Progenitor cell of endocrine pancreas (in vitro differentiated cells): ENCODE measurements around the gene AHRR. TPM values are rescaled to one million over a fixed set of nuclear protein-coding genes. Genes with fewer than 3 reads are reported as not detected.
A peak's percentile ranks its signal among the peaks of the same experiment; 100 is the strongest.

Source experiments
- DNase-seq: peaks from one replicate; pipeline ENCODE4 v3.0.0; 2021; ENCODE audit warnings: low spot score; ENCODE audit not compliant: unreplicated experiment
- H3K27ac Mint-ChIP-seq: 2 replicates; pipeline ENCODE4 v1.8.0; 2021; ENCODE audit warnings: mild to moderate bottlenecking, moderate library complexity, mixed read lengths
- H3K27me3 Mint-ChIP-seq: 2 replicates; pipeline ENCODE4 v1.8.0; 2021; ENCODE audit warnings: mixed read lengths
- H3K36me3 Mint-ChIP-seq: 2 replicates; pipeline ENCODE4 v1.8.0; 2022; ENCODE audit warnings: mixed read lengths; ENCODE audit not compliant: insufficient read depth
- H3K4me1 Mint-ChIP-seq: 2 replicates; pipeline ENCODE4 v1.8.0; 2021; ENCODE audit warnings: low read depth, mixed read lengths
- H3K4me3 Mint-ChIP-seq: 2 replicates; pipeline ENCODE4 v1.8.0; 2021; ENCODE audit warnings: low read depth, mild to moderate bottlenecking, moderate library complexity, mixed read lengths
- H3K9me3 Mint-ChIP-seq: 2 replicates; pipeline ENCODE4 v1.8.0; 2021; ENCODE audit warnings: low read depth, mixed read lengths
- total RNA-seq: library from RNA; stranded (reverse); gene quantifications from 2 replicates; pipeline ENCODE4 v1.2.1, GENCODE V29; 2021
- TF ChIP-seq, protein P1 (sequence below): fragments of 200-600 bp; sonication (generic); IDR thresholded peaks from one replicate; pipeline ENCODE4 v1.5.0; 2021; ENCODE audit warnings: antibody characterized with exemption, mild to moderate bottlenecking; ENCODE audit not compliant: unreplicated experiment

Gene AHRR
- total RNA-seq, 1 donor from 2014 or later, result 1.3 TPM

DNA sequence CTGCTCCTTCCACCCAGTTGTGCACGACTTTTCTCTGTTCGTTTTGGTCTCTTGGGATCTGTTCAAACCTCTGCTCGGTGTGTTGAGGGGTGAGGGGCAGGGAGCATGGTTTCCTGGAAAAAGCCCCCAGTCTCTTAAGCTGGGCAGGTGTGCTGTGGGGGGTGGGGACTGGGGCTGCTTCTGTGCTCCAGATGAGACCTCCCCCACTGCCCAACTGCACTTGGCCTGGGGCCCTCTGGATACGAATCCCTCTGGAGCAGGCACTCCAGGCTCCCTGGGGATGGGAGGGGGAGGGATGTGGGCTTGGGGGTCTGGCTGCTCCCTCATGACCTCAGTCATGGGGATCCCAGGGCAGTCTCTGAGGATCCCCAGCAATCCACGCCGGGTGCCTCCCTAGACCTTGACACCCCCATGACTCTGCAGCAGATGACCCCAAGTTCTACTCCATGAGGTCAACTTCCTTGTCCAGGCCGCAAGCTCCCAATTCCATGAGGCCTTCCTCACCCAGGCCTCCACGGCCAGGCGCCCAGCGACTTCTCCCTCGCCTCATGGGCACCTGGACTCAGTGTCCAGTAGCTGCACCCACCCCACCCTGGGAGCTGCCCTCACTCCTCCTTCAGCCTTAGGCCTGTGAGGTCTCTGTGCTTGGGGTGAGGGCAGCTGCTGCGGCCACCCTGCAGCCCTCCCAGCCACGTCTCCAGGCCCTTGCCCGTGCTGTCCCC, 5.9 kb upstream of the AHRR start:
- Mint-ChIP-seq H3K27ac (no peak overlapping the region), H3K9me3 (no peaks in the 10 kb centered on the region), H3K36me3 (peaks cover 5% of the 10 kb centered on the region), H3K4me1 (peaks cover 7% of the 10 kb centered on the region), H3K27me3 (peaks cover 20% of the 10 kb centered on the region), H3K4me3 (no peak overlapping the region)
- TF ChIP-seq, protein P1, sequence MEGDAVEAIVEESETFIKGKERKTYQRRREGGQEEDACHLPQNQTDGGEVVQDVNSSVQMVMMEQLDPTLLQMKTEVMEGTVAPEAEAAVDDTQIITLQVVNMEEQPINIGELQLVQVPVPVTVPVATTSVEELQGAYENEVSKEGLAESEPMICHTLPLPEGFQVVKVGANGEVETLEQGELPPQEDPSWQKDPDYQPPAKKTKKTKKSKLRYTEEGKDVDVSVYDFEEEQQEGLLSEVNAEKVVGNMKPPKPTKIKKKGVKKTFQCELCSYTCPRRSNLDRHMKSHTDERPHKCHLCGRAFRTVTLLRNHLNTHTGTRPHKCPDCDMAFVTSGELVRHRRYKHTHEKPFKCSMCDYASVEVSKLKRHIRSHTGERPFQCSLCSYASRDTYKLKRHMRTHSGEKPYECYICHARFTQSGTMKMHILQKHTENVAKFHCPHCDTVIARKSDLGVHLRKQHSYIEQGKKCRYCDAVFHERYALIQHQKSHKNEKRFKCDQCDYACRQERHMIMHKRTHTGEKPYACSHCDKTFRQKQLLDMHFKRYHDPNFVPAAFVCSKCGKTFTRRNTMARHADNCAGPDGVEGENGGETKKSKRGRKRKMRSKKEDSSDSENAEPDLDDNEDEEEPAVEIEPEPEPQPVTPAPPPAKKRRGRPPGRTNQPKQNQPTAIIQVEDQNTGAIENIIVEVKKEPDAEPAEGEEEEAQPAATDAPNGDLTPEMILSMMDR, result no peak
- no peak for DNase-seq

DNA sequence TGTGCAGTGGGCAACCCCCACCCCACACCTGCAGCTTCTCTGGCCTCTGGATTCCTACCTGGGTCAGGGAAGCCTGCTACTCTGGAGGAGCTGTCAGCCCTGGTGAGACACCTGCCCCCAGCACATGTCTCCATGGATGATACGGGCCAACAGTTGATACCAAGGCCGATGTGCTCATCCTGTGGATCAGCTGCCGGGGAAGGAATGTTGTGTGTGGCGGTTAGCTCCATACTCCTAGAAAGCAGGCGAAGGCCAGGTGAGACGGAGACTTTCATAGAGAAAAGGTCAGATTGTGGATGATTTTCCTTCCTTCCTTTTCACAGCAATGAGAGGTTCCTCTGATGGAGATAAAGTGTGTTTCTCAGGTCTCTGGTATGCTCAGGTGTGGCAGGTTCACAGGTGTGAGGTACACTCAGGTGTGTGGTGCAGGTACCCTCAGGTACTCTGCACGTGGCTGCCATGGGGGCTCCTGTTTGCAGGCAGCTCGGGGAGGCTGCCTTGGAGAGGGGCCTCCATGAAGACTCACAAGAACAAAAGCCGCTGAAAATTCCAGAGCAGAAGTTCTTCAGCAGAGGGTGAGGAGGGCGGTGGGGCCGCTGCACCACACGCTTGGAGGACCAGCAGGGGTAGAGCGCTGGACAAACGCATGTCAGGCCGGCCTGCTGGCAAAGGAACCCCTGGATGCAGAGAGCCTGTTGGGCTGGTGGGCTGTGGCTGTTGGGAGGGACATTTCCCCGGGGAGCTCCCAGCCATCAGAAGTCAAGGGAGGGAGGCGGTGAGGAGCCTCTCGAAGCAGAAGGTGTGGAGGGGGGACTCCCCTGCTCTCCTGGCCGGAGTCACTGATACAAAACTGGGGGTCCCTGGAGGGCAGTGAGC, 5.1 kb upstream of the AHRR start:
- Mint-ChIP-seq H3K36me3 (peaks cover 5% of the 10 kb centered on the region), H3K27me3 (peaks cover 24% of the 10 kb centered on the region), H3K27ac (no peak overlapping the region), H3K4me3 (no peak overlapping the region), H3K9me3 (no peaks in the 10 kb centered on the region), H3K4me1 (no peaks in the 10 kb centered on the region)
- no peak for DNase-seq
- TF ChIP-seq, protein P1, result no peak

DNA sequence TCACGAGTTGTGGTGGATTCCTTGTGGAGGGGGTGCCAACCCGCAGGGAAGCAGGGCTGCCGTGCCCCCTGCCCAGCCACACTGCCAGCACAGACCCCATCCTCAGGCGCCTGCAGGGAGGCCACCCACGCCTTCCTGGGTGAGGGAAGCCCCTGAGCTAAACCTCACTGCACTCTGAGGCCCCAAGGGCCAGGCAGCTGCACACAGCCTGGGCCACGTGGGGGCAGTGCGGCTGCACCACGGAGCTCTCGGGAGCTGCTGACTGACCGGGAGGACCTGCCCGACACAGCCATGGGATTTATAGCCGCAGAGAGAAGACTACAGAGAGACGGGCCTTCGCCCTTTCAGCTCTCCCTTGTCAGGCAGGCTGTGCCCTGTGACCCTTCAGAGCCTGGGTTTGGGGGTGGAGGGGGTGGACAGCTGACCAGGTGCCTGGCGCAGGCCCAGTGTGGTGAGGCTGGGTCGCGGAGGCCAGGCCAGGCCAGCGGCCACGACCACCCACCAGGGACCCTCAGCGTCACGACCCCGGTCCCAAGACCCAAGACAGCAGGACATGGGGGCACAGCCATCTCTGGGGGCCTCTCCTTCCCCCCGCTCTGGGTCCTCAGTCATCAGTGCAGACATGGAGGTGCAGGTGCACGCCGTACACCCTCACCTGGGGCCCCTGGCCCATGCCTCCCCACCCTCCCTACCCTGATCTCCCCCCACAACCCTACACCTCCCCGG, 4.3 kb upstream of the AHRR start:
- no peak overlapping the region for H3K4me3 Mint-ChIP-seq
- H3K4me1 Mint-ChIP-seq, result no peaks in the 10 kb centered on the region
- H3K27ac Mint-ChIP-seq, result no peak overlapping the region

DNA sequence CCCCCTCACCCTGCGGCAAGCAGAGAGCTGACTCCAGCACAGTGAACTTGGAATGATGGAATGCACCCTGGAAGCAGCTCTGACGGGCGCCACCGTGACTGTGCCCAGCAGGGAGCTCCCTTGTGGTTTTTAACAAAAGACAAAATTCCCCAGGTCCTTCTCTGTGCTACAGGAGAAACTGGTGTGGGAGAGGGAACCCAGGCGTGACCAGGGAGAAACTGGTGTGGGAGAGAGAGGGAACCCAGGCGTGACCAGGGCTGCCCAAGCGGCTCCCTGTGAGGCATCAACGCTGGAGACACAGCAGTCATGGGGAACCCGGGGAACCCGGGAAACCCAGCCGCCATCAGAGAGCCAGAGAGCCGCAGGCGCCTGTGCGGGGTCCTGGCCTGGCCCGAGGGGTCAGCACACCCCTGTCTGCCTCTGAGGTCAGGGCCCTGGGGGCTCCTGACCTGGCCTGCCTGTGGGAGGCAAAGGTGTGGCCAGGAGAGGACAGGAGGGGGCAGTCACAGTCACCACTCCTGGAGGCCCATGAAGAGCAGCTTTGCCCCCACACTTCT, 3.1 kb upstream of the AHRR start:
- H3K27ac Mint-ChIP-seq, result no peak overlapping the region
- peaks cover 3% of the 10 kb centered on the region for H3K36me3 Mint-ChIP-seq
- no peaks in the 10 kb centered on the region for H3K4me1 Mint-ChIP-seq
- no peak overlapping the region for H3K4me3 Mint-ChIP-seq
- no peak for DNase-seq
- TF ChIP-seq, protein P1, result no peak
- no peaks in the 10 kb centered on the region for H3K9me3 Mint-ChIP-seq
- peaks cover 34% of the 10 kb centered on the region for H3K27me3 Mint-ChIP-seq

More for the DNA sequence above, 4.3 kb upstream of the AHRR start:
- TF ChIP-seq, protein P1, result peak; percentile 76
- DNase-seq, result peak; percentile 63
- H3K27me3 Mint-ChIP-seq, result peaks cover 24% of the 10 kb centered on the region
- peaks cover 5% of the 10 kb centered on the region for H3K36me3 Mint-ChIP-seq
- H3K9me3 Mint-ChIP-seq, result no peaks in the 10 kb centered on the region
